ENCODE data around the gene PDE6A. TPM values are rescaled to one million over a fixed set of nuclear protein-coding genes. Genes with fewer than 3 reads are reported as not detected.
"Not testable (repeated sequence)": the region's sequence is repeated elsewhere in the genome, so short reads cannot be mapped to it uniquely, and the experiment has no call there.

The PDE6A gene
- total RNA-seq, 1 donor from 2014 or later, result not detected

DNA sequence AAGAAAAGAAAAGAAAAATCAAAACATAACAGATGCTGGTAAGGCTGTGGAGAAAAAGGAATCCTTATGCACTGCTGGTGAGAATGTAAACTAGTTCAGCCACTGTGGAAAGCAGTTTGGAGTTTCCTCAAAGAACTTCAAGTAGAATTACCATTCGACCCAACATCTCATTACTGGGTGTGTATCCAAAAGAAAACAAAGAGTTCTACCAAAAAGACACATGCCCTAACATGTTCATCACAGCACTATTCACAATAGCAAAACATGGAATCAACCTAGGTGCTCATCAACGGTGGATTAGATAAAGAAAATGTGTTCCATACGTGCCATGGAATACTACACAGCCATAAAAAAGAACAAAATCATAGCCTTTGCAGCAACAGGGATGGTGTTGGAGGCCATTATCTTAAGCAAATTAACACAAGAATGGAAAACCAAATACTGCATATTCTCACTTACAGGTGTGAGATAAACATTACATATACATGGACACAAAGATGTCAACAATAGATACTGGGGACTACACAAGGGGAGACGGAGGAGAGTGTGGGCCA lies 63.4 kb downstream of the PDE6A start:
- Mint-ChIP-seq H3K4me3 (no peak overlapping the region), H3K9me3 (peaks cover 7% of the 10 kb centered on the region), H3K27me3 (peaks cover 8% of the 10 kb centered on the region), H3K36me3 (ENCODE audit: low read depth) (no peaks in the 10 kb centered on the region), H3K4me1 (no peaks in the 10 kb centered on the region), H3K27ac (no peak overlapping the region)
- ChIA-PET POLR2A (no interaction called here), CTCF (no interaction called here)
- ATAC-seq (ENCODE audit: low read depth), result no peak
- DNase-seq, result no peak
- intact Hi-C loops (cut with micrococcal nuclease), result no loop called here
- TF ChIP-seq, protein P1, sequence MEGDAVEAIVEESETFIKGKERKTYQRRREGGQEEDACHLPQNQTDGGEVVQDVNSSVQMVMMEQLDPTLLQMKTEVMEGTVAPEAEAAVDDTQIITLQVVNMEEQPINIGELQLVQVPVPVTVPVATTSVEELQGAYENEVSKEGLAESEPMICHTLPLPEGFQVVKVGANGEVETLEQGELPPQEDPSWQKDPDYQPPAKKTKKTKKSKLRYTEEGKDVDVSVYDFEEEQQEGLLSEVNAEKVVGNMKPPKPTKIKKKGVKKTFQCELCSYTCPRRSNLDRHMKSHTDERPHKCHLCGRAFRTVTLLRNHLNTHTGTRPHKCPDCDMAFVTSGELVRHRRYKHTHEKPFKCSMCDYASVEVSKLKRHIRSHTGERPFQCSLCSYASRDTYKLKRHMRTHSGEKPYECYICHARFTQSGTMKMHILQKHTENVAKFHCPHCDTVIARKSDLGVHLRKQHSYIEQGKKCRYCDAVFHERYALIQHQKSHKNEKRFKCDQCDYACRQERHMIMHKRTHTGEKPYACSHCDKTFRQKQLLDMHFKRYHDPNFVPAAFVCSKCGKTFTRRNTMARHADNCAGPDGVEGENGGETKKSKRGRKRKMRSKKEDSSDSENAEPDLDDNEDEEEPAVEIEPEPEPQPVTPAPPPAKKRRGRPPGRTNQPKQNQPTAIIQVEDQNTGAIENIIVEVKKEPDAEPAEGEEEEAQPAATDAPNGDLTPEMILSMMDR (IDR thresholded peaks at IDR 0.05), result no peak

DNA sequence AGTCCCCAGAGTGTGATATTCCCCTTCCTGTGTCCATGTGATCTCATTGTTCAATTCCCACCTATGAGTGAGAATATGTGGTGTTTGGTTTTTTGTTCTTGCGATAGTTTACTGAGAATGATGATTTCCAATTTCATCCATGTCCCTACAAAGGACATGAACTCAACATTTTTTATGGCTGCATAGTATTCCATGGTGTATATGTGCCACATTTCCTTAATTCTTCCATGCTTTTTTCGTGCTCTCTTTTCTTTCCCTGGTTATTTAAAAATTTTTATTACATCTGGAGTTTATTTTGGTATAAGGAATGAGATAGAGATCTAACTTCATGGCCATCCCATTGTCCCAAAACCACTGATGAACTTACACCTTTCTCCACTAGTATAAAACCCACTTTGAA lies 65.0 kb downstream of the PDE6A start:
- H3K36me3 Mint-ChIP-seq (ENCODE audit: low read depth); ATAC-seq (ENCODE audit: low read depth); H3K4me1 Mint-ChIP-seq; intact Hi-C loops (cut with micrococcal nuclease); POLR2A ChIA-PET; CTCF ChIA-PET; H3K4me3 Mint-ChIP-seq; H3K27ac Mint-ChIP-seq; DNase-seq; H3K9me3 Mint-ChIP-seq; H3K27me3 Mint-ChIP-seq: not testable (repeated sequence)

DNA sequence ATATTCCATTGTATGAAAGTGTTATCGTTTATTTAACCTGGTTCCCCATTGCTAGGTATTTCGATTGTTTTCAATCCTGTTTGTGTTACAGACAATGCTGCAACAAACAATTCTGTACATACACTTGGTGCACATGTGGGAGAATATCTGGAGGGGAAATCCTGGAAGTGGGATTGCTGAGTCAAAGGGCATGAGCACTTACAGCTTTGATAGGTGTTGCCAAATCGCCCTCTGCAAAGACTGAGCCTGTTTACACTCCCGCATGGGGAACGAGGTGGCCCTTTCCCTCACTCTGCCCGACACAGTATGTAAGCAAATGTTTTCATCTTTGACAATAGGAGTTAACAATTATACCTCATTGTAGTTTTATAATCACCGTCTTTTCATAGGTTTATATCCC lies 66.2 kb downstream of the PDE6A start:
- H3K4me1 Mint-ChIP-seq, result no peaks in the 10 kb centered on the region

DNA sequence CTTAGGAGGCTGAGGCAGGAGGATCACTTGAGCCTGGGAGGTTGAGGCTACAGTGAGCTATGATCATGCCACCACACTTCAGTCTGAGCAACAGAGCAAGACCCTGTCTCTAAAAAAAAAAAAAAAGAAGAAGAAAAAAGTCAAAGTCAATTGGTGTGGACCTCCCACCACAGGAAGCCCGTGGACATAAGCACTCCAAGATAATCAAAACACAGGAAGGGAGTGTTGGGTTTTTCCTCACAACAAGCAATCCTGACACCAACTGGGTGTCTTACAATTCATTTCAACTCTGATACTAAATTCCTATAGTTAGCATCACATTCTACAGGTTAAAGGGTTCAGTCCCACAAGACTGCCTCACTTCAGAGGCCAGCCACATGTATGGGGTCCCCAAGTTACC lies 70.7 kb downstream of the PDE6A start:
- intact Hi-C loops (cut with micrococcal nuclease), result loop anchor here (5.0 kb wide), 1 partner anchor 1763 kb away; no protein-coding TSS in a partner anchor
- Mint-ChIP-seq H3K4me1 (no peaks in the 10 kb centered on the region), H3K27me3 (peaks cover 2% of the 10 kb centered on the region), H3K27ac (no peak overlapping the region), H3K36me3 (ENCODE audit: low read depth) (no peaks in the 10 kb centered on the region), H3K9me3 (no peaks in the 10 kb centered on the region), H3K4me3 (no peak overlapping the region)
- DNase-seq, result no peak
- TF ChIP-seq, protein P1 (IDR thresholded peaks at IDR 0.05), result no peak
- ATAC-seq (ENCODE audit: low read depth), result no peak
- ChIA-PET CTCF (interaction anchor here (1.2 kb wide), 1 partner anchor 117 kb away, joined by 3 read pairs; no protein-coding TSS in a partner anchor), POLR2A (no interaction called here)

More for the DNA sequence above, 66.2 kb downstream of the PDE6A start:
- ATAC-seq (ENCODE audit: low read depth) (no peak), DNase-seq (no peak)
- H3K27me3 Mint-ChIP-seq, result peaks cover 7% of the 10 kb centered on the region
- H3K4me3 Mint-ChIP-seq, result no peak overlapping the region
- ChIA-PET POLR2A (no interaction called here), CTCF (interaction anchor here (0.7 kb wide), 1 partner anchor 534 kb away, joined by 3 read pairs; no protein-coding TSS in a partner anchor)
- H3K9me3 Mint-ChIP-seq, result peaks cover 7% of the 10 kb centered on the region
- TF ChIP-seq, protein P1 (IDR thresholded peaks at IDR 0.05), result no peak
- H3K36me3 Mint-ChIP-seq (ENCODE audit: low read depth), result no peaks in the 10 kb centered on the region
- intact Hi-C loops (cut with micrococcal nuclease), result no loop called here
- no peak overlapping the region for H3K27ac Mint-ChIP-seq

DNA sequence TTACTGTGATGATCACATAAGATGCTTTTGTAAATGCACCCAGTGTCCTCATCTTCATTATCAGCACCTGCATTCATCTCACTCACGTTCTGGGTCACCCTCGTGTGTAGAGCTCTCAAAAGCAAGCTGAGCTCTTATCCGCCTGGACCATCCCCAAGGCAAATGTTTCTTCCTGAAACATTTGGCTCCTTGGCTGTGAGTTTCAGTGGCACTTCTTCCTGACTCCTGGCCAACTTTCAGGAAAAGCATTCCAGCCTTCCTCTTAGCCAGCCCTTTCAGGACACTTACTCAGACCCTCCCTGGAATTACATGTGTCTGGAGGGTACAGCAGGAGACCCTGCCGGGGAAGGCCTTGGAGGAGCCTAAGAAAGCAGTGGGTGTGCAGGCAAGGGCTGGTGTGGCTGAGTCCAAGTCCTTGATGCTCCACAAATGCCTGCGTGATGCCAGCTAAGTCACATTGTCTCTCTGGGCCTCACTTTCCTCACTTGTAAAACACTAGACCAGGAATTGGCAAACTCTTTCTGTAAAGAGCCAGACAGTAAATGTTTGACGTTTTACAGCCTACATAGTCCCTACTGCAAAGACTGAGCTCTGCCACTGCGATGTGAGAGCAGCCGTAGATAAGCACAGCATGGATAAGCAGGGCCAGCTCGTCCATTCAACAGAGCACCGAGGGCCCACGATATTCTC lies 72.1 kb downstream of the PDE6A start:
- H3K27ac Mint-ChIP-seq, result no peak overlapping the region
- H3K4me1 Mint-ChIP-seq, result no peaks in the 10 kb centered on the region
- H3K27me3 Mint-ChIP-seq, result no peaks in the 10 kb centered on the region
- no peaks in the 10 kb centered on the region for H3K36me3 Mint-ChIP-seq (ENCODE audit: low read depth)
- intact Hi-C loops (cut with micrococcal nuclease), result loop anchor here (5.0 kb wide), 1 partner anchor 1765 kb away; no protein-coding TSS in a partner anchor
- TF ChIP-seq, protein P1 (IDR thresholded peaks at IDR 0.05), result no peak
- POLR2A ChIA-PET, result no interaction called here
- H3K4me3 Mint-ChIP-seq, result no peak overlapping the region
- CTCF ChIA-PET, result no interaction called here
- ATAC-seq (ENCODE audit: low read depth), result no peak
- no peak for DNase-seq
- H3K9me3 Mint-ChIP-seq, result no peaks in the 10 kb centered on the region
